NCI-H128 (cell line): ENCODE measurements around the gene HS6ST3.

Experiments used
- DNase-seq: peaks from one replicate; lab custom pipeline; 2025; ENCODE audit not compliant: unreplicated experiment; lab: John Stamatoyannopoulos, UW

HS6ST3 gene

GRCh38 chr13:96780105-96780504, 690.2 kb downstream of the HS6ST3 start:
- DNase-seq = no peak

- no peak for DNase-seq
These were observed 691.2 kb downstream of the HS6ST3 start for GRCh38 chr13:96781141-96781540.

- DNase-seq = no peak
These were observed 692.3 kb downstream of the HS6ST3 start for GRCh38 chr13:96782186-96782585.

GRCh38 chr13:96783057-96783456, 693.1 kb downstream of the HS6ST3 start:
- DNase-seq = no peak

GRCh38 chr13:96783511-96783910, 693.6 kb downstream of the HS6ST3 start:
- no peak for DNase-seq

- no peak for DNase-seq
These were observed 696.1 kb downstream of the HS6ST3 start for GRCh38 chr13:96785986-96786385.

- no peak for DNase-seq
These were observed 702.3 kb downstream of the HS6ST3 start for GRCh38 chr13:96792188-96792587.

GRCh38 chr13:96792736-96793403, 703.0 kb downstream of the HS6ST3 start:
- no peak for DNase-seq

GRCh38 chr13:96793404-96793755, 703.5 kb downstream of the HS6ST3 start:
- DNase-seq = no peak

- no peak for DNase-seq
These were observed 704.8 kb downstream of the HS6ST3 start for GRCh38 chr13:96794669-96795068.

- DNase-seq = no peak
These were observed 705.8 kb downstream of the HS6ST3 start for GRCh38 chr13:96795670-96796069.

- no peak for DNase-seq
These were observed 706.3 kb downstream of the HS6ST3 start for GRCh38 chr13:96796091-96796633.

GRCh38 chr13:96797136-96797535, 707.2 kb downstream of the HS6ST3 start:
- no peak for DNase-seq

- no peak for DNase-seq
These were observed 713.7 kb downstream of the HS6ST3 start for GRCh38 chr13:96803456-96804100.

GRCh38 chr13:96804174-96804573, 714.3 kb downstream of the HS6ST3 start:
- DNase-seq = no peak

- no peak for DNase-seq
These were observed 716.8 kb downstream of the HS6ST3 start for GRCh38 chr13:96806746-96807145.

GRCh38 chr13:96809366-96810096, 719.6 kb downstream of the HS6ST3 start:
- DNase-seq = no peak

GRCh38 chr13:96810104-96810503, 720.2 kb downstream of the HS6ST3 start:
- no peak for DNase-seq

- no peak for DNase-seq
These were observed 721.1 kb downstream of the HS6ST3 start for GRCh38 chr13:96811049-96811448.

GRCh38 chr13:96816261-96816660, 726.4 kb downstream of the HS6ST3 start:
- no peak for DNase-seq

- DNase-seq = peak; percentile 49
These were observed 727.0 kb downstream of the HS6ST3 start for GRCh38 chr13:96816874-96817273.

- DNase-seq = no peak
These were observed 727.5 kb downstream of the HS6ST3 start for GRCh38 chr13:96817336-96817941.
